Lung (tissue), 12 donors: ENCODE measurements around the gene LYSMD3. TPM values are rescaled to one million over a fixed set of nuclear protein-coding genes. Genes with fewer than 3 reads are reported as not detected.
A peak's percentile ranks its signal among the peaks of the same experiment; 100 is the strongest.

Experiments
- ATAC-seq: fragments of 200-7000 bp; cut with Tn5 transposase; one replicate; pipeline ENCODE4 v1.9.1; 2020; ENCODE audit warnings: moderate number of reproducible peaks; ENCODE audit not compliant: insufficient read depth, low FRiP score
- DNase-seq, 3 donors: peaks; one replicate each; pipeline ENCODE4 v3.0.0-alpha.2; 2013 to 2017
- H3K27ac ChIP-seq, 2 donors: one replicate each; pipeline ENCODE4 v1.5.1; 2013; ENCODE audit warnings: mild to moderate bottlenecking in 2 of 2, moderate library complexity in 2 of 2, control low read depth in 1 of 2, inconsistent platforms in 1 of 2, low read depth in 1 of 2, low read length in 1 of 2
- H3K27me3 ChIP-seq, 3 donors: one replicate each; pipeline ENCODE4 v1.5.1; 2013; ENCODE audit warnings: low read length in 2 of 3; ENCODE audit not compliant: control insufficient read depth in 3 of 3, insufficient read depth in 3 of 3
- H3K36me3 ChIP-seq, 4 donors: one replicate each; pipeline ENCODE4 v1.5.1; 2013; ENCODE audit warnings: low read length in 4 of 4, mild to moderate bottlenecking in 1 of 4, moderate library complexity in 1 of 4; ENCODE audit not compliant: control insufficient read depth in 4 of 4, insufficient read depth in 4 of 4
- H3K4me1 ChIP-seq, 5 donors: one replicate each; pipeline ENCODE4 v1.5.1; 2013; ENCODE audit warnings: low read length in 5 of 5, mild to moderate bottlenecking in 2 of 5, moderate library complexity in 1 of 5; ENCODE audit not compliant: control insufficient read depth in 5 of 5, insufficient read depth in 5 of 5
- H3K4me3 ChIP-seq: one replicate; pipeline ENCODE4 v1.5.1; 2013; ENCODE audit warnings: mild to moderate bottlenecking, control low read depth, moderate library complexity
- H3K9ac ChIP-seq, 2 donors: one replicate each; pipeline ENCODE4 v1.5.1; 2013; ENCODE audit warnings: low read length in 2 of 2, control low read depth in 1 of 2; ENCODE audit not compliant: insufficient read depth in 1 of 2
- H3K9me3 ChIP-seq, 4 donors: one replicate each; pipeline ENCODE4 v1.5.1; 2013; ENCODE audit warnings: low read length in 3 of 4, mild to moderate bottlenecking in 1 of 4, moderate library complexity in 1 of 4; ENCODE audit not compliant: control insufficient read depth in 4 of 4, insufficient read depth in 3 of 4
- CTCF ChIP-seq: IDR thresholded peaks from 2 replicates; pipeline ENCODE4 v1.5.1; 2012; ENCODE audit warnings: mild to moderate bottlenecking; ENCODE audit errors: control extremely low read depth, extremely low read depth
- WGBS, 2 donors: extraction: QIAGEN DNeasy Blood & Tissue Kit; methylation state at CpG; one replicate each; pipeline ENCODE4 v1.1.7; 2013; 5-methylcytosine and 5-hydroxymethylcytosine counted together
- polyA plus RNA-seq, 2 donors: library from polyadenylated mRNA; stranded (reverse); fragments of 200-250 nt; gene quantifications; one replicate each; pipeline ENCODE4 v1.2.1, GENCODE V29; 2013
- total RNA-seq, 2 donors: library from RNA; depleted of rRNA in 1 of 2; stranded (reverse); fragments of >200 nt in 1 of 2; gene quantifications; one replicate each; pipeline ENCODE4 v1.2.1, GENCODE V29; 2014 to 2021
- donor health status: control.
- donor health status: control.
- donor health status: Bipolar disorder and iron deficiency.
- donor health status: healthy.
- donor health status: DM: yes; HTN: yes; CAD: no.

LYSMD3 gene
- total and polyA plus RNA-seq, 4 donors, result 5.7 to 32.8 (median 14.1) TPM

DNA sequence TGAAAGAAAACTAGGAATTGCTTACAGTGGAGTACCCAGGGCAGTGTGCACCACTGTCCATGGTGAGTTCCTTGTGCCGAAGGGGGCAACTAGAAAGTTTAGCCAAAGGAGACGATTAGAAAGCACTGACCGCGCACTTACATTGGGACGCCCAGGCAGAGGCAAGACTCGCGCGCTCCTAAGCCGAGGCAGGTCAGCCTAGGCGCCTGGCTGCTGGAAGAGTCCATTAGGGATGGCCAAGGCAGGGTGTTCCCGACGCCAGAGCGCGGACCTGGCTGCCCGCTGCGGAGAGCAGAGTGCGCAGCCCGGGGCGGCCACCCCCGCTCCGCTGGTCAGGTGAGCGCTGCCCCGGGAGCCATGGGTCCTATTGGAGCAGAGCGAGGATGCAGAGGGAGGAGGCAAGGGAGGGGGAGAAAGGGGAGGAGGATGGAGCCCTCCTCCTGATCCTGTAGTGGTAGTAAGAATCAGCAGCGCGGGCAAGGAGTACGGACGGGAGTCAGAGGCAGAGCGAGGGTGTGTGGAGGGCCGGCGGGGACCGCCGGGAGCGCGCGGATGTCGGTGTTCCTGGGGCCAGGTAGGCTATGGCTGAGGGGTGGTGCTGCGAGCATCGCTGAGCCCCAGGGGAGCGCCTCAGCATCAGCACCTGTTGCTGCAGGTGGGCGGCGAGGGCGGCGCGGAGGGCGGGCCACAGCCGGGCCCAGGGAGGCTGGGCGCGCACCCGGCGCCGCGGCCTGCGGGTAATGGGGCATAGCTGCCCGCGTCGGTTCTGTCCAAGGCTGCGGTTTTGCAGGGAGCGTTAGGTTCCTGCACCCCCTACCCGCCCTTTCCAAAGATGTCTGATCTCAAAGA, 29.2 kb upstream of the LYSMD3 start, which contains the start of gene ADGRV1:
Gene ADGRV1, plus strand, starts transcription at position 454 of the 849 bp plus-strand sequence. Its CDS starts 99 bp downstream, at position 553.
- peak within 1 kb of the TSS in 1 of 2 donors; percentile 33 for H3K9ac ChIP-seq
- H3K4me3 ChIP-seq, result peak within 1 kb of the TSS; percentile 42
- WGBS, 2 donors, result 1 to 2% methylated on average over 47 to 60 of the region's 60 CpGs
- ATAC-seq, result peak; percentile 92
- H3K9me3 ChIP-seq, result no peaks in the 10 kb centered on the region
- no peaks in the 10 kb centered on the region for H3K36me3 ChIP-seq
- peak; percentile 68 to 88 (median 83) for DNase-seq
- TF ChIP-seq CTCF, result no peak
- peaks cover 0 to 48% (median 23%) of the 10 kb centered on the region in 3 donors for H3K27me3 ChIP-seq
- H3K4me1 ChIP-seq, result peaks cover 0 to 15% (median 3%) of the 10 kb centered on the region in 5 donors
- peak within 1 kb of the TSS in 1 of 2 donors; percentile 70 for H3K27ac ChIP-seq

- Histone ChIP-seq H3K27me3 (peaks cover 0 to 48% (median 23%) of the 10 kb centered on the region in 3 donors), H3K9ac (no peak overlapping the region), H3K9me3 (no peaks in the 10 kb centered on the region), H3K27ac (peak overlapping the region in 1 of 2 donors; percentile 27), H3K4me1 (peaks cover 0 to 15% (median 3%) of the 10 kb centered on the region in 5 donors), H3K4me3 (no peak overlapping the region), H3K36me3 (no peaks in the 10 kb centered on the region)
- WGBS, 2 donors, result 11 to 16% methylated on average over 3 of the region's 3 CpGs
- ATAC-seq (no peak), DNase-seq (peak in 1 of 3 donors; percentile 14)
- TF ChIP-seq CTCF, result no peak
These were observed 28.5 kb upstream of the LYSMD3 start for GRCh38 chr5:90557871-90558270.

- 22 to 23% methylated on average over 9 of the region's 9 CpGs for whole genome bisulfite sequencing, 2 donors
- no peaks in the 10 kb centered on the region for H3K9me3 ChIP-seq
- TF ChIP-seq CTCF, result no peak
- no peak overlapping the region for H3K9ac ChIP-seq
- peaks cover 0 to 15% (median 3%) of the 10 kb centered on the region in 5 donors for H3K4me1 ChIP-seq
- DNase-seq, result no peak
- no peaks in the 10 kb centered on the region for H3K36me3 ChIP-seq
- H3K4me3 ChIP-seq, result no peak overlapping the region
- H3K27me3 ChIP-seq, result peaks cover 0 to 48% (median 23%) of the 10 kb centered on the region in 3 donors
- no peak for ATAC-seq
- no peak overlapping the region for H3K27ac ChIP-seq
These were observed 28.0 kb upstream of the LYSMD3 start for GRCh38 chr5:90557391-90557790.
